Nephron progenitor cell (in vitro differentiated cells): ENCODE data around the gene KIAA0232.

Experiments
- DNase-seq: peaks from one replicate; pipeline ENCODE4 v3.0.0; 2021
- H3K27ac Mint-ChIP-seq: 2 replicates; pipeline ENCODE4 v1.8.0; 2021; ENCODE audit warnings: mild to moderate bottlenecking, moderate library complexity, mixed read lengths
- H3K27me3 Mint-ChIP-seq: 2 replicates; pipeline ENCODE4 v1.8.0; 2021; ENCODE audit warnings: mild to moderate bottlenecking, low read depth, mixed read lengths; ENCODE audit not compliant: poor library complexity
- H3K36me3 Mint-ChIP-seq: 2 replicates; pipeline ENCODE4 v1.8.0; 2021; ENCODE audit warnings: low read depth, mixed read lengths
- H3K4me1 Mint-ChIP-seq: 2 replicates; pipeline ENCODE4 v1.8.0; 2021; ENCODE audit warnings: mixed read lengths
- H3K4me3 Mint-ChIP-seq: 2 replicates; pipeline ENCODE4 v1.8.0; 2021; ENCODE audit warnings: mild to moderate bottlenecking, moderate library complexity, mixed read lengths
- H3K9me3 Mint-ChIP-seq: 2 replicates; pipeline ENCODE4 v1.8.0; 2021; ENCODE audit warnings: mild to moderate bottlenecking, moderate library complexity, mixed read lengths
- TF ChIP-seq, protein P1 (sequence below): fragments of 200-600 bp; sonication (generic); IDR thresholded peaks from 2 replicates; pipeline ENCODE4 v1.5.0; 2021; ENCODE audit warnings: antibody characterized with exemption

KIAA0232 gene

DNA sequence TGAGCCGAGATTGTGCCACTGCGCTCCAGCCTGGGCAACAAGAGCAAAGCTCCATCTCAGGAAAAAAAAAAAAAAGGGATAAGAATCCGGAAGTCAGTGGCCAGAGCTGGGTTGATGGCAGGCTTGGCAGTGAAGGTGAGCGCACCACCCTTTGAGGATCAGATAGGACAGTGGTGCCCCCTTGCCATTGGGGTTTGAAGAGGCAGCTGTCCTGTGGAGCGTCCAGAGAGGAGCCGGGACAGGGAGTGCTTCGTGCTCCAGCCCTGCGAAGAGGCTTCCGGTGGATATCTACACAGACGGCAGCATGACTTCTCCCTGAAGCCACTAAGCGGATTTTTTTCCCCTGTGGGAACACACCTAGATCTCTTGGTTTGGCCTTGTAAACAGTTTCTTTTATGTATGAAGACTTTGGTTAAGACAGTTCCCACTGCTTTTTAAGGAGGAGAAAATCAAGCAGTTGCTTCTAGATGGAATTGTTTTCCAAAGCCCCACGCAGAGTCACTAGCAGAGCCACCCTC lies 133.6 kb downstream of the KIAA0232 start:
- no peak overlapping the region for H3K4me3 Mint-ChIP-seq
- H3K36me3 Mint-ChIP-seq = no peaks in the 10 kb centered on the region
- no peak overlapping the region for H3K27ac Mint-ChIP-seq
- H3K9me3 Mint-ChIP-seq = no peaks in the 10 kb centered on the region
- H3K27me3 Mint-ChIP-seq = peaks cover 3% of the 10 kb centered on the region
- DNase-seq = no peak
- TF ChIP-seq, protein P1, sequence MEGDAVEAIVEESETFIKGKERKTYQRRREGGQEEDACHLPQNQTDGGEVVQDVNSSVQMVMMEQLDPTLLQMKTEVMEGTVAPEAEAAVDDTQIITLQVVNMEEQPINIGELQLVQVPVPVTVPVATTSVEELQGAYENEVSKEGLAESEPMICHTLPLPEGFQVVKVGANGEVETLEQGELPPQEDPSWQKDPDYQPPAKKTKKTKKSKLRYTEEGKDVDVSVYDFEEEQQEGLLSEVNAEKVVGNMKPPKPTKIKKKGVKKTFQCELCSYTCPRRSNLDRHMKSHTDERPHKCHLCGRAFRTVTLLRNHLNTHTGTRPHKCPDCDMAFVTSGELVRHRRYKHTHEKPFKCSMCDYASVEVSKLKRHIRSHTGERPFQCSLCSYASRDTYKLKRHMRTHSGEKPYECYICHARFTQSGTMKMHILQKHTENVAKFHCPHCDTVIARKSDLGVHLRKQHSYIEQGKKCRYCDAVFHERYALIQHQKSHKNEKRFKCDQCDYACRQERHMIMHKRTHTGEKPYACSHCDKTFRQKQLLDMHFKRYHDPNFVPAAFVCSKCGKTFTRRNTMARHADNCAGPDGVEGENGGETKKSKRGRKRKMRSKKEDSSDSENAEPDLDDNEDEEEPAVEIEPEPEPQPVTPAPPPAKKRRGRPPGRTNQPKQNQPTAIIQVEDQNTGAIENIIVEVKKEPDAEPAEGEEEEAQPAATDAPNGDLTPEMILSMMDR = no peak
- H3K4me1 Mint-ChIP-seq = peaks cover 52% of the 10 kb centered on the region

DNA sequence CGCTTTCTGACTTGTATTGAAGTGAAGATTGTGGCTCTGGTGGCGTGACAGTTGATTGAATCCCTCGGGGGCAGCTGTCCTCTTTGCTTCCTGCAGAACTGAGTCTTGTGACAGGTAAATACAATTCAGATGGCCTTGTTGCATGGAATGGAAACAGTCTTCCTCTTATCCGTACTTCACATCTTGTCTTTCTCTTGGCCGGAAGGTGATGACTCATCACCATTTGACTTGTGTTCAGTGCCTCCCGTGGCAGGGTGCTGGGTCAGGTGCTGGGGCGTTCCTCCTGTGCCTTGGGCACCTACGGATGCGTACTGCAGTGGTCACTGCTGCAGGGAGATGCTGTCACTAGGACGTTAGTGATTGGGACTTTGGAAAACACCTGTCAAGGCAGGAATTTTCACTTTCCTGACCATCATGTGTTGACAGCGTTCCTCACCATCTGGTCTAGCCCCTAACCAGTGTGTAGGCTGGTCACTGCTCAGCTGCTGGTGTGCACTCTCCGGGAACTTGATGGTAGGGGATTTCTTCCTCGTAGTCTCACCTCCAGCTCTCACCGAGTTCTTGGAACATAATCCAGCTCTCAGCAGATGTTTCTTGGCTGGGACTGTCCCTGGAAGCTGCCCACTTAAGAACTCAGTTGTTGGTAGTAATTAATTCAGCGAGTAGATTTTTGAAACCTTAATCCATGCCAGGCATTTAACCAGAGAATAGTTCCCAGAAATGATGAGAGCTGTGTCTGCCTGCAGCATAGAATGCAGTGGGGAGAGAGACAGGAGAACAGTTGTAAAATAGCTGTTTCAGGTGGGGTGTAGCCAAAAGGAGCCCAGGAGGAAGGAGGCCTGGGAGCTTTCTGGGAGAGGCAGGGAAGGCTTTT lies 134.3 kb downstream of the KIAA0232 start:
- no peak for DNase-seq

DNA sequence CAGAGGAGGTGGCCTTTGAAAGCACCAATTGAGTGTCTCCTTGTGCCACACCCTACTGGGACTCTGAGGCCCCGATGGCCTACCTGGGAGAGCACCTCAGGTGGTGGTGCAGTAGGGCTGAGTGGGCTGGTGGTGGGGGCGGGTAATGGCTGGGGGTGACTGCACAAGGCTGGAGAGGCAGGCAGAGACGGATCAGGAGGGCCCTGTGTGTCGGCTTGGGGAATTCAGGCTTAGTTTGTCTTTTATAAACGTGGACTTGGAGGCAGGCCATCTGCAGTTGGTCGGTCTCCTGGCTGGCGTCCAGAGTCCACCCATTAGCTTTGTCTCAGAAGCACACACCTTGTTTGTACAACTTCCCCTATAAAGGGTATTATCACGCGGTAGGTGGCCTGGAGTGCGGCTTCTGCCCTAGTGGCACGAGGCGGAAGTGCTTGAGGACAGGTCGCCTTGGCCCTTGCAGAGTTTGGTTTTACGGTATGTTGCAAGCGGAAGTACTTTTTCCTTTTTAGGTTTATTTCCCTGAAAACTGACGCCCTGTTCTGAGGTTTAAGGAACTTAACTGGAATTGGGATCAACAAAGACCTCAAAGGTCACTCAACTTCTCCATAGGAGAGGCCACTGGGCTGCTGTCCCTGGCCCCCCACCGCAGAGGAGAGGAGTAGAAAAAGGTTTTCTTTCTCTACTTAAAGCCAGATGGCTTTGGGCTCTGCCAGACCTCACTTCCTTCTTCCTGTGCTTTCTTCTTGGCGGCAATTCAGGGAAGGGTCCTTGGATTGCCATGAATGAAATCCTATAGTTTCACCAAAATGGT lies 135.1 kb downstream of the KIAA0232 start:
- peaks cover 51% of the 10 kb centered on the region for H3K4me1 Mint-ChIP-seq
- no peak overlapping the region for H3K4me3 Mint-ChIP-seq
- H3K27me3 Mint-ChIP-seq = peaks cover 3% of the 10 kb centered on the region
- no peaks in the 10 kb centered on the region for H3K36me3 Mint-ChIP-seq
- H3K9me3 Mint-ChIP-seq = no peaks in the 10 kb centered on the region
- TF ChIP-seq, protein P1 = peak; percentile 43
- H3K27ac Mint-ChIP-seq = peak overlapping the region; percentile 47
- peak; percentile 33 for DNase-seq

More for the DNA sequence above, 134.3 kb downstream of the KIAA0232 start:
- Mint-ChIP-seq H3K27me3 (peaks cover 3% of the 10 kb centered on the region), H3K36me3 (no peaks in the 10 kb centered on the region), H3K4me3 (no peak overlapping the region), H3K27ac (peak overlapping the region; percentile 47), H3K9me3 (no peaks in the 10 kb centered on the region), H3K4me1 (peaks cover 47% of the 10 kb centered on the region)
- TF ChIP-seq, protein P1 = no peak

DNA sequence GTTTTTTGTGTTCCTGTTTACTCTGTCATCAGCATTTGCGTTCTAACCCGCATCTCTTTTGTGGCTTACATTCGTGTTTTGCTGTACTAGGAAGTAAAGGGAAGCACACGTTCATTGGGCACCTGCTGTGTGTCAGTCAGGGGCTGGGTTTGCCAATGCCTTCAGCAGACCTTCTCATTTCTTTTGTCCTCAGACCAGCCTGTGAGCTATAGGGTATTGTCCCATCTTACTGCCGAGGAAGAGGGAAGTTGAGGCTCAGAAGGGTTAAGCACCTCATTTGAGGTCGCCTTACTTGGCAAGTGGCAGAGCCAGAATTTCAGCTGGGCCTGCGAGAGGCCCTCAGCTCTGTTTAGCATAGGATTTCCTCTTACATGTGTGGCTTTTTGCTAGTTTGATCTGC lies 135.8 kb downstream of the KIAA0232 start:
- H3K36me3 Mint-ChIP-seq = peaks cover 2% of the 10 kb centered on the region
- H3K9me3 Mint-ChIP-seq = no peaks in the 10 kb centered on the region
- DNase-seq = no peak
- peaks cover 55% of the 10 kb centered on the region for H3K4me1 Mint-ChIP-seq
- no peak overlapping the region for H3K27ac Mint-ChIP-seq
- no peak overlapping the region for H3K4me3 Mint-ChIP-seq
- TF ChIP-seq, protein P1 = no peak
- H3K27me3 Mint-ChIP-seq = peaks cover 3% of the 10 kb centered on the region

DNA sequence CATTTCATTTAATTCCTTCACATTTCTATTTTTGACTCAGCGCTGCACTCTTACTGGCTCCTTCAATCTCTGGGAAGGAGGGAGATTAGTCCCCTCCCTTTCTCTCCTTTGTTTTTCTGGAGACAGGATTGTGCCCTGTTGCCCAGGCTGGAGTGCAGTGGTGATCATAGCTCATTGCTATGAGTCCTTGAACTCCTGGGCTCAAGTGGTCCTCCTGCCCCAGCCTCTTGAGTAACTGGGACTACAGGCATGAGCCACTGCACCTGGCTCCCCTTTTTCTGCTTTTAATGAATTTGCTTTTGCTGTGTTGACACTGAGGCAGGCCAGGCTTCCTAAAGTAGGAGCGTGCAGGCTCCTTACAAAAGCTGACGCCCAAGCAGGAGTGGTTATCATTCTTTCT lies 137.6 kb downstream of the KIAA0232 start:
- Mint-ChIP-seq H3K9me3 (no peaks in the 10 kb centered on the region), H3K36me3 (peaks cover 21% of the 10 kb centered on the region), H3K27ac (no peak overlapping the region), H3K4me3 (no peak overlapping the region), H3K4me1 (peaks cover 55% of the 10 kb centered on the region), H3K27me3 (peaks cover 3% of the 10 kb centered on the region)
- DNase-seq = no peak
- TF ChIP-seq, protein P1 = no peak
